ENCODE results near the gene RFLNA.
"Not testable (repeated sequence)": the region's sequence is repeated elsewhere in the genome, so short reads cannot be mapped to it uniquely, and the experiment has no call there.

The RFLNA gene

GRCh38 chr12:124321556-124322270, 26.8 kb downstream of the RFLNA start:
- DNase-seq (ENCODE audit: low spot score) = no peak

- DNase-seq (ENCODE audit: low spot score) = no peak
These were observed 27.5 kb downstream of the RFLNA start for GRCh38 chr12:124322271-124322998.

GRCh38 chr12:124322999-124323328, 28.1 kb downstream of the RFLNA start:
- not testable (repeated sequence) for DNase-seq (ENCODE audit: low spot score)

- no peak for DNase-seq (ENCODE audit: low spot score)
These were observed 29.1 kb downstream of the RFLNA start for GRCh38 chr12:124323771-124324530.

GRCh38 chr12:124324803-124325705, 30.2 kb downstream of the RFLNA start:
- DNase-seq (ENCODE audit: low spot score) = no peak

GRCh38 chr12:124326104-124326503, 31.2 kb downstream of the RFLNA start:
- no peak for DNase-seq (ENCODE audit: low spot score)

- no peak for DNase-seq (ENCODE audit: low spot score)
These were observed 32.0 kb downstream of the RFLNA start for GRCh38 chr12:124326871-124327270.

- DNase-seq (ENCODE audit: low spot score) = no peak
These were observed 32.6 kb downstream of the RFLNA start for GRCh38 chr12:124327362-124328043.

GRCh38 chr12:124328116-124328515, 33.2 kb downstream of the RFLNA start:
- no peak for DNase-seq (ENCODE audit: low spot score)

- no peak for DNase-seq (ENCODE audit: low spot score)
These were observed 33.7 kb downstream of the RFLNA start for GRCh38 chr12:124328636-124329035.

- no peak for DNase-seq (ENCODE audit: low spot score)
These were observed 37.3 kb downstream of the RFLNA start for GRCh38 chr12:124332058-124332672.

- DNase-seq (ENCODE audit: low spot score) = no peak
These were observed 38.0 kb downstream of the RFLNA start for GRCh38 chr12:124332900-124333299.

- no peak for DNase-seq (ENCODE audit: low spot score)
These were observed 38.8 kb downstream of the RFLNA start for GRCh38 chr12:124333724-124334123.

- no peak for DNase-seq (ENCODE audit: low spot score)
These were observed 39.4 kb downstream of the RFLNA start for GRCh38 chr12:124334266-124334665.

- no peak for DNase-seq (ENCODE audit: low spot score)
These were observed 40.1 kb downstream of the RFLNA start for GRCh38 chr12:124334976-124335375.

- DNase-seq (ENCODE audit: low spot score) = no peak
These were observed 40.7 kb downstream of the RFLNA start for GRCh38 chr12:124335426-124336183.

GRCh38 chr12:124336184-124336437, 41.2 kb downstream of the RFLNA start:
- DNase-seq (ENCODE audit: low spot score) = no peak

- no peak for DNase-seq (ENCODE audit: low spot score)
These were observed 42.0 kb downstream of the RFLNA start for GRCh38 chr12:124336742-124337520.

GRCh38 chr12:124337622-124338021, 42.7 kb downstream of the RFLNA start:
- DNase-seq (ENCODE audit: low spot score) = no peak

GRCh38 chr12:124338448-124338847, 43.6 kb downstream of the RFLNA start:
- peak; percentile 64 for DNase-seq (ENCODE audit: low spot score)
